Measurements from ENCODE around the gene XIAP.
A peak's percentile ranks its signal among the peaks of the same experiment; 100 is the strongest.
"Not testable (repeated sequence)": the region's sequence is repeated elsewhere in the genome, so short reads cannot be mapped to it uniquely, and the experiment has no call there.

Gene XIAP

DNA sequence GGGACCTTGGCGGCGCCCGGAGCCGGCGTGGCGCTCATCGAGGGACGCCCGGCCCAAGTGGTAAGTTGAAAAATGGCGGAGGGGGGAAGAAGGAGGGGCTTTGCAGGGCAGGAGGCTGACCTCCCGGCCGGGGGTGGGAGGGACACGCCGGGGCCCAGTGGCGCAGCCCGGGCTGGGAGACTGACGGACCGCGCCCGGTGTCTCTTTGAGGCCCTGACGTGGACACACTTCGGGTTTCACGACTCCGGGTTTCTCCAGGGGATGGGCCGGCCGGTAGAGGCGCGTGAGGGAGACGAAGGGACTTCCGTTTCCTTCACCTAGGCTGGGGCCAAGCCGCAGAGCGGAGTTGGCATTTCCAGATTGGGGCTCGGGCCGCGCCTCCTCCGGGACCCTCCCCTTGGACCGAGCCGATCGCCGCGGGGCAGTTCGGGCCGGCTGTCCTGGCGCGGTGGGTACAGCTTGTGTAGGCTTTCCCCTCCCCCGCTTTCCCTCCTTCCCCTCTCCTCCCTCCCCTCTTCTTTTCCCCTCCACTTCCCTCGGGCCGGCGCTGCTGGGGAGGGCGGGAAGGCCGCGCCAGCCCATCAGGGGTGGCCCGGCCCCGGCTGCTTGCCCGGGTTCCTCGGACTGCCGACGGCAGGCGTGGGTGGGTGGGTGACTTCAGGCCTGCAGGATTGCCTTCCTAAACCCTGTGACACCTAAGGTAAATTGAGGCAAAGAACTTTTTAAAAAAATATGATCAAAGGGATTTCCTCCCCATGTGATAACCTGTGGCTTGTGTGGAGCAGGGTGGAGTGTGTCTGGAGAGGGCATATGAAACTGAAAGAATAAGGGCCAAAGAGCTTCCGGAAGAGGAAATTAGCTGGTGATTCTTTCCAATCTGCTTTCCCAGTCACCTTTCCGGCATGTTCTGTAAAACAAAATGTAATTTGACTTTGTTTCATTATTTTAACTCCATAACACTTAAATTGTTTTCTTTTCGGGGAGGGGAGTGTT lies at the start of gene XIAP:
Gene XIAP (plus strand): TSS at position 208 of the 993 bp plus-strand sequence. CDS start 25,610 bp downstream, outside the sequence.
- peak; percentile 10 for DNase-seq (ENCODE audit: low read depth)

DNA sequence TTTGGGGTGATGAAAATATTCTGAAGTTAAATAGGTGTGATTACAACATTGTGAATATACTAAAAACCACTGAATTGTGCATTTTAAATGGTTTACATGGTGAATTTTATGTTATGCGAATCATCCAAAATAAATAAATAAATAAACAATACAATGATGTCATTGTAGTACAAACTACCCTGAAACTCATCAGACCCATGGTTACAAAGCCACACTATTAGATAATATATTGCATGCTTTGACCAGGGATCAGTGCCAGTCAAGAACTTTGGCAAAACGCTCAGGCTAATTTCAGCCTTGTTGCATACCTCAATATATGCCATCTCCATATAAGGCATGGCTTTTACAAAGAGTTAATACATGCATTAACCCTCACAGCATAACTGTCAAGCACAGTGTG lies 45.5 kb upstream of the XIAP start:
- no peak for DNase-seq (ENCODE audit: low read depth)

DNA sequence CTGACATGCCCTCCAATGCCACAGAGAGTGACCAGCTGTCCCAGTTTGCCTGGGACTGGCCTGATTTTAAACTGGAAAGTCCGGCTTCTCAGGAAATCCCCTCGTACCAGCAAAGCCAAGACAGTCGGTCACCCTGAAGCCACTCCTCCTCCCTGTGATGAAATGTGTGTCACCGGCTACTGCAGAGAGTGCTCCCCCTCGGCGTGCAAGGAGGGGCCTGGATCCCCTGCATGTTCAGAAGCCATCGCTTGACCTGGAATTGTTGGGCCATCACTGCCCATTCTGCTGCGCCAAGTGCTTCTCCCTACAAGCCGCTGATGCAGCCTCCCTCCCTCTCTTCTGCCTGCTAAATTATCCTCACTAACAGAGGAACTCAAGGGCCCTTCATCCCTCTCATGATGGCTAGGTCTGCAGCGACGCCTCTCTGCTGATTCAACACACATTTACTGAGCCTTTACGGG lies 44.9 kb upstream of the XIAP start:
- not testable (repeated sequence) for DNase-seq (ENCODE audit: low read depth)

DNA sequence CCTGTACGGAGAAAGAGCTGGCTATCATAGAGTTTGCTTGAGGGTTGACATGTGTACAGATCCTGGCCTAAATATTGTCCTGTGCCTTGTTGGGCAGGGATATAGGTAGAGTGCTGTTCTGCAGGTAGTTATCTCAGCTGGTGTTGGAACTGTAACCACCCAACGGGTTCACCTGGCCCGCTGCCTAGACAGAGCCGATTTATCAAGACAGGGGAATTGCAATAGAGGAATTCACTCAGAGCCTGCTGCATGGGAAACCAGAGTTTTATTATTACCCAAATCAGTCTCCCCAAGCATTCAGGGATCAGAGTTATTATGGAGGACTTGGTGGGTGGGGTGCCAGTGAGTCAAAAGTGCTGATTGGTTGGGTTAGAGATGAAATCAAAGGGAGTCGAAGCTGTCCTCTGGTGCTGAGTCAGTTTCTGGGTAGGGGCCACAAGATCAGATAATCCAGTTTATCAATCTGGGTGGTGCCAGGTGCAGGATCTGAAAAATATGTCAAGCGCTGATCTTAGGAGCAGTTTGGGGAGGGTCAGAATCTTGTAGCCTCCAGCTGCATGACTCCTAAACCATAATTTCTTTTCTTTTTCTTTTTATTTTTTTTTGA lies 42.5 kb upstream of the XIAP start:
- no peak for DNase-seq (ENCODE audit: low read depth)

DNA sequence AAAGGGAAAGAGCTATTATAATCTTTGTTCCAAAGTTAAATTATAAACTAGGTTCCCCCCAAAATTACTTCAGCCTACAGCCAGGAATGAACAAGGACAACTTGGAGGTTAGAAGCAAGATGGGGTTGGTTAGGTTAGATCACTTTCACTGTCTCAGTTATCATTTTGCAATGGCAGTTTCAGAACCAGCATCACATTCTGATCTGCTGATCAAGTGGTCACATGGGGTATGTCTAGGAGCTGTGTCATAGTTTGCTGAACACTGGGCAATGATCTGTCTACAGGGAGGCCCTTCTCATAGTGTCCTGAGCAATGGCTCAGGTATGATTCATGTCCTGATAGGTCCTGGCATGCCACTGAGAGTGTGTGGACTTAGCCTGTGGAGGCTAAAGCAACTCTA lies 41.6 kb upstream of the XIAP start:
- no peak for DNase-seq (ENCODE audit: low read depth)

DNA sequence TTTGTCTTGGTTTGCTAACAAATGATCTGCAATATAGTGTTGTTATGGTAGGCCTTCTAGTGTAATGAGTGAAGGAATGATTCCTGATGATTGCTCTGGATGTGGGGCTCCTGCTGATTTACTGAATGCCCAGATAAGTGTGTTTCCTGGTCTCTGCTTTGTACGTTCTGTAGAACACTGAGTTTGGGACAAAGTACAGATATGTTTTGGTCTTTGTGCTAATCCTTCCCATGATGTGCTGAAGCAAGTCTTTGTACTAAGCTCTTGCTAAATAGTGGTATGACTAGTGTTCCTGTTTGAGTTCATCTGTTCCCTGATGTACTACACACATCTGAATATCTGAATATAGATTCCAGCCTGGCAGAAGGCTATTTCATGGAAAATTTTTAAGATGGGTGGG lies 36.9 kb upstream of the XIAP start:
- DNase-seq (ENCODE audit: low read depth), result no peak

DNA sequence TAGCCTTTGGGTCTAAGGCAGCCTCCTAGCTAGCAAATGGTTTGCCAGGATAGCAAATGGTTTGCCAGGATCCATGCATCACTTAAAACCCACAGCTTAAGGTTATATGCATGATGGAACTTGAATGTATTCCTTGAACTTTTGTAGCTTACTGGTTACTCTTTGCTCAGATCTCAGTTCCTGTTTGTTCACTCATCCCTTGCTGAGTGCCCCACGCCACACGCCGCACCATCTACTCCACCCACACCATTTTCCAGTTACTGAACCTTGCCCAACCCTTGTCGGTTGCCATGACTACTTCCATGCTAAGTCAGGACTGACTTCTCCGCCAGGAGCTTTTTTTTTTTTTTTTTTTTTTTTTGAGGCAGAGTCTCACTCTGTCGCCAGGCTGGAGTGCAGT lies 29.5 kb upstream of the XIAP start:
- DNase-seq (ENCODE audit: low read depth), result no peak

DNA sequence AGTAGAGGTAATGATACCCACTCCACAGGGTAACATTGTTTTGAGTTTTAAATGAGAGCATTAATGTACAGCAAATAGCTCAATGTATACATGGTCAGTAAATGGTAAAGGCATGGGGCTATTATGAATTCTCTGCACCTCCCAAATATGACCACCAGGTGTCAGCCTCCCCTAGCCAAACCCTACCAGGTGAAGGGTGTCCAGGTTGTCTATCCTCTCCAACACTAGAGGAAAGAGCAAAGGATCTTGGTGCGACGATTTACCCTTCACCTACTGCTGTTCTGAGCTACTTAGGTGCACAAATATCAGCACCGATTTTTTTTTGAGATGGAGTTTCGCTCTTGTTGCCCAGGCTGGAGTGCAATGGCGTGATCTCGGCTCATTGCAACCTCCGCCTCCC lies 26.5 kb upstream of the XIAP start:
- DNase-seq (ENCODE audit: low read depth), result peak; percentile 26

DNA sequence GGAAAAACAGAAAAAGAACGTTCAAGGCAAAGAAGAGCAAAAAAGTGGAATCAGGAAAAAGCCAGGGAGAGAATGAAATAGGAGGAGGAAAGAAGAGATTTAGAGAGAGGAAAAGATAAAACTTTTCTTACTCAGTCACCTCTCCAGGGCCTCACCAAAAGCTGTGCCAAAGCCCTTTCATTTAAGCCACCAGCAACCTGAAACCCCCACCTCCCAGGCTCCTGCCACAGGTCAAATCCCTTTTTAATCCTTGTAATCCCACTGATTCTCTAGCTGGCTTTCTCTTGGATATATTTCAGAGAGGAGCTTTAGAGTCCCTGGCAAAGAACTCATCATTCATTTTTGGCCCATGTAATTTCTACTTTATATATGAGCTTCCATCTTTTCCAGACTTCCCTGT lies 25.7 kb upstream of the XIAP start:
- DNase-seq (ENCODE audit: low read depth), result no peak

DNA sequence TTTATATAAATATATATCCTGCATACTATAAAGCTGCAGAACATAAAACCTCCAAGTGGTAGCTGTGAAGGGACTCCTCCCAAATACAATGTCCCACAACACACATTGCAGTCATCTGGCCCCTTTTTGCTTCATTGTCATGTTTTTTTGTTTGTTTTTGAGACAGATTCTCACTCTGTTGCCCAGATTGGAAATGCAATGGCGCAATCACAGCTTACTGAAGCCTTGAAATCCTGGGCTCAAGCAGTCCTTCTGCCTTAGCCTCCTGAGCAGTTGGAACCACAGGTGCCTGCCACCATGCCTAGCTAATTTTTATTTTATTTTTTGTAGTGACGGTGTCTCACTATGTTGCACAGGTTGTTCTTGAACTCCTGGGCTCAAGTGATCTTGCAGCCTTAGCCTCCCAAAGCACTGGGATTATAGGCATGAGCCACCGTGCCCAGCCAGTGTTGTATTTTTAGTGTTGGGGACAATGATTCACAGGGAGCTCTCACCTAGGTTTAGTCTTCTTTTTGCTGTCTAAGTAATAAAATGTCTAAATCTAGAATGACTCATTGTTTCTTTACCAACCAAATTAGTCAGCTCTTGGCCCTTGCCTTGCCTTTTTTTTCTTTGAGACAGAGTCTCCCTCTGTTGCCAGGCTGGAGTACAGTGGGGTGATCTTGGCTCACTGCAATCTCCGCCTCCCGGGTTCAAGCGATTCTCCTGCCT lies 24.0 kb upstream of the XIAP start:
- no peak for DNase-seq (ENCODE audit: low read depth)

DNA sequence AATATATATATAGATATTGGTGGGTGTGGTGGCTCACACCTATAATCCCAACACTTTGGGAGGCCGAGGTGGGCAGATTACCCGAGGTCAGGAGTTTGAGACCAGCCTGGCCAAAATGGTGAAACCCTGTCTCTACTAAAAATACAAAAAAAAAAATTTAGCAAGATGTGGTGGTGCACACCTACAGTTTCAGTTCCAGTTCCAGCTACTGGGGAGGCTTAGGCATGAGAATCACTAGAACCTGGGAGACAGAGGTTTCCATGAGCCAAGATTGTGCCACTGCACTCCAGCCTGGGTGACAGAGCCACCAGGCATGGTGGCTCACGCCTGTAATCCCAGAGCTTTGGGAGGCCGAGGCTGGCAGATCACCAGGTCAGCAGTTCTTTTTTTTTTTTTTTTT lies 14.7 kb upstream of the XIAP start:
- not testable (repeated sequence) for DNase-seq (ENCODE audit: low read depth)

DNA sequence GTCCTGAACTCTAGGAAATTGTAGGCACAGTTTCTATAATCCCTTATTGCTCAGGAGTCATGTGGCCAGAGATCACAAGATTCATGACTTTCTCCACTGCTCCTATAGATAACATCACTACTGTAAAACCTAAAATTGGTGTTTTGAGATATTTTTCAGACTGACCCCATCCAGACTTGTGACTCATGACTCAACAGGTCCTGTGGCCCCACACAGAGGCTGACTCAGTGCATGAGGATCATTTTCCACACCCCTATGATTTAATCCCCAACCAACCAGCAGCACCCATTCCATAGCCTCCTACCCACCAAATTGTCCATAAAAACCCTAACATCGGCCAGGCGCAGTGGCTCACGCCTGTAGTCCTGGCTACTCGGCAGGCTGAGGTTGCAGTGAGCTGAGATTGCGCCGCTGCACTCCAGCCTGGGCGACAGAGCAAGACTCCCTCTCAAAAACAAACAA lies 13.2 kb upstream of the XIAP start:
- no peak for DNase-seq (ENCODE audit: low read depth)

DNA sequence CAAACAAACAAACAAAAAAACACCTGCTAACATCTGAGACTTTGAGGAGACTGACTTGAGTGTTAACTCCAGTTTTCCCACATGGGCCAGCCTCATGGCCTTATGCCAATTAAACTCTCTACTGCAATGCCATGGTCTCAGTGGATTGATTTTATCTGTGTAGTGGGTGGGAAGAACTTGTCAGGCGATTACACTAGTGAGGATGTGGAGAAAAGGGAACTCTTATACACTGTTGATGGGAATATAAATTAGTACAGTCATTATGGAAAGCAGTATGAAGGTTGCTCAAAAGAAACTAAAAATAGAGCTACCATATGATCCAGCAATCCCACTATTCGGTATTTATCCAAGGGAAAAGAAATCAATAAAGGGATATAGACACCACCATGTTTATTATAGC lies 12.8 kb upstream of the XIAP start:
- DNase-seq (ENCODE audit: low read depth), result no peak

DNA sequence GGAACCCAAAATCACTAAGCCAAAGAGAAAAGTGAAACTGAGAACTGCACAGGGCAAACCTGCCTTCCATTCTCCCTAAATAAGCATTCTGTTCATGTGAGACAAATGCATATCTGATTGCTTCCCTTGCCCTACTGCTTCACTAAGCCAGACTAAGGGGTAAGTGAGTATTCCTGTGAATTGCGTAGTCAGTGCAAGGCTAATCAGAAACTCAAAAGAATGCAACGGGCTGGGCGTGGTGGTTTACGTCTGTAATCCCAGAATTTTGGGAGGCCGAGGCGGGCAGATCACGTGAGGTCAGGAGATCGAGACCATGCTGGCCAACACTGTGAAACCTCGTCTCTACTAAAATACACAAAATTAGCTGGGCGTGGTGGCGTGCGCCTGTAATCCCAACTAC lies 10.8 kb upstream of the XIAP start:
- no peak for DNase-seq (ENCODE audit: low read depth)

DNA sequence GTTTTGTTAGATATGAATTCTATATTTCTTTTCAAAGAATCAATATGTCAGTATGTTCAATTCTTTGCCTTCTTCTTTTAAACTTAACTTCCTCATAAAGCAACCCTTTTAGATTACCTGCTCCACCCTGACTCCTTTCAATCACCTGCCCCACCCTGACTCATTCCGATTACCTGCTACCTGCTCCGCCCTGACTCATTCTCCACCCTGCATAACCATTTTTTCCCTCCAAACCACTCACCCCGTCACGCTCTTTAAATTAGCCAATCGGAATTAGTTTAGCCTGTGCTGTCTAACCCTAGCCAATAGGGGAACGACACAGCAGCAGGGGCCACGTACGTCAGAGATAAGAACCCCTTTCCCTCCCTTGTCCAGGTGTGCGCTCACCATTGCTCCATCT lies 9.9 kb upstream of the XIAP start:
- not testable (repeated sequence) for DNase-seq (ENCODE audit: low read depth)

DNA sequence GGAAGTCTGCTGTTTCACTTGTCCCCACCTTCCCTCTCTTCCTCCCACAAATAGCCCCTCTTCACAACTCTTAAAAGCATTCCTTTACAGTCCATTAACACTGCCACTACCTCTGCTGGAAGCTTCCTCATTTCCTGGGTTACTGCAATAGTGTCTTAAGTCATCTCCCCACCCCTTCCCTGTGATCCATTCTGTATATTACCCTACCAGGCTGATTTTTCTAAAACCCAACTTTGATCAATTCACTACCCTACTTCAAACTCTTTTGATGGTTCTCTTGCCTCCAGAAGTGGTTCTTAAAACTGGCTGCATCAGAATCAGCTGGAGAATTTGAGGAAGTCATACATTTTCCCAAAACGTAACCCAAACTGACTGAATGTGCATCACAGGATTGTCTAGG lies 8.8 kb upstream of the XIAP start:
- no peak for DNase-seq (ENCODE audit: low read depth)

DNA sequence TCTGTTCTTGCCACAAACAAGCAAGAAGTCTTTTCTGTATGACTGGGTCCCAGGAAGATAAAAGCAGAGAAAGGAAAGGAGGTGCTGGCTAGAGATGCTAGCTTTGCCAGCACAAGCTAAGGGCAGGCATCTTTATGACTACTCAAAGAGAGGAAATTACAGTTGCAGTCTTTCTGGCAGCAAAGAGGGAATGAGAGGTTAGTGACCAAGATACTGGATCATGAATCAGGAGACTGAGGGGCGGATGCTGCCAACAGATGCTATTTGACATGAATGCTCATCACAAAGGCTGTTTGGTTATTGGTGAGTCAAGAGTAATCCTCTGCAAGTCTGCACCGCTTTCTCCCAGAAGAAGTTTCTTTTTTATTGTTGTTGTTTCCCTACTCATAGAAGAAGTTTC lies 5.5 kb upstream of the XIAP start:
- DNase-seq (ENCODE audit: low read depth), result no peak

DNA sequence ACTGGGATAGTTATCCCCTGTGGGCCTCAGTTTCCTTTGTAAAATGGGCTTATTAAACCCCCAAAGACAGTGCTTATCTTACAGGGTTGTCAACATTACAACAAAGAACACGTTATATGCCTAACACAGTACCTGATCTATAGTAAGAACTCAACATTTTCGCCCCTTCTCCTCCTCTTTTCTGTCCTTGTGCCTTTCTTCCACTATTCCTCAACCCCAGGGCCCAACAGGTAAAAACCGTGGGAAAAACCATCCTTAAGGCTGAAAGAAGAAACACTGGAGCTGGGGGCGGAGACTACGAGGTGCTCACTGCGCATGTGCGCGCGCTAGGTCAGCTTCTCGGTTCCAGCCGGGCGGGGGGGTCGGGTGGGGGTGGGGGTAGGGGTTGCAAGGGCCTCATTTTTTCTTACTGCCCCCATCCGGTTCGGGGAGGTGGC lies 426 bp upstream of the XIAP start:
- DNase-seq (ENCODE audit: low read depth), result peak; percentile 22

DNA sequence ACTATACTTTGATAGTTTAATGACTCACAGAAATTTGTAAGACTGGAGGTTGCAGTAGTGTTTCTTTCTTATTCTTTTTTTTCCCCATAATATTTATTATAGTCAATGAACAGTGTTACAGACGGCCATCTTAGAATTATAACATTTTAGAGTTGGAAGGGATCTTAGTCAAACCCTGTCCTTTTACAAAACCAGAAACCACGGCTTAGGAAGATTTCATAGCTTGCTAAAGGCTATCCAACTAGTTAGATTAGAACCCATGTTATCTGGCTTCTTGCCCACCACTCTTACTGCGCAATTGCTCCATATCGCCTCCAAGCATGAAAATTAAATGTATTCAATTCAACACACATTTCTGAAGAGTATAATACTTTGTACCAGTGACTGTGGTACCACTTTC lies 1.1 kb downstream of the XIAP start:
- DNase-seq (ENCODE audit: low read depth), result no peak

DNA sequence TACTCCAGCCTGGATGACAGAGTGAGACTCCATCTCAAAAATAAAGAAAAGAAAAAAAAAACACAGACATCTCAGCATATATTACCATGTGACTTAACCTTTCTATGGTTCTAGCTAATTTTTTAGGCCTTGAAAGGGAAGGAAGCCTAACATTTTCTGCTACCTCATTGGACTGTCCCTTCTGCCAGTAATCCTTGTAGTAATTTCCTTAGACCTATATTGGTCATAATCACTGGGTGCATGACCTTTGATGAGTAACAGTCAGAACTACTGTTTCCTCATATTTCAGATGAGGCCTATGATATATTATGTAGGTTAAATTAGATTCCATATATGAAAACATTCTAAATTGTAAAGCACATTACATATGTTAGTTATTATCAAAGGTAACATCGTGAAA lies 9.6 kb downstream of the XIAP start:
- DNase-seq (ENCODE audit: low read depth), result no peak

DNA sequence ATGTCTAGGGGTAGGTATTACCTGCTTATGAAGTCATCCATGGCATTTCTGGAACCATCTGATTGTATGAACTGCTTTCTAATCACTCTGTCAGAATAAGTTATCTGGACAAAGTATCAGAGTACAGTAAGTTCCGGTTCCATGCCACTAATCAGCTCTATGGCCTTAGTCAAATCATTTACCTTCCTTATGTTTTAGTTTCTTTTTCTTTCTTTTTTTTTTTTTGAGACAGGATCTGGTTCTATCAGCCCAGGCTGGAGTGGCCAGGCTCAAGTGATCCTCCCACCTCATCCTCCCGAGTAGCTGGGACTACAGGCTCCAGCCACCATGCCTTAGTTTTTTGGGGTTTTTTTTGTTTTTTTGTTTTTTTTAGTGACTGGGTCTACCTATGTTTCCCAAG lies 11.5 kb downstream of the XIAP start:
- no peak for DNase-seq (ENCODE audit: low read depth)

DNA sequence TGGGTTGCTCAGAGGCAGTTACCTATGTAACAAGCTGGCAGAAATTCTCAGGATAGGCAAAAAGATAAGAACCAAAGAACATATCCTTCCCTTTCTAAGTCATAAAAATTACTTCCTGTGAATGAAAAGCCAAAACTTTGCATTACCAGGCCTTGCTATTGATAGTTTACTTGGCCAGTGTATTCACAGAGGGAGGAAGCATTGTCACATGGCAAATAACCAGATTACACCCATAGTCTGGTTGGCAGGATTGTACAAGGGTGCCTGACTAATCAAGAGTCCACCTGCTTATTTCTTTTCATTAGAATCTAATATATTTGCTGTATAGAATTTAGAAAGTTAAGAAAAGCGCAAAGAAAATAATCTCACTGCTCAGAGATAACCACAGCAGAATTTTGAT lies 14.1 kb downstream of the XIAP start:
- DNase-seq (ENCODE audit: low read depth), result no peak

DNA sequence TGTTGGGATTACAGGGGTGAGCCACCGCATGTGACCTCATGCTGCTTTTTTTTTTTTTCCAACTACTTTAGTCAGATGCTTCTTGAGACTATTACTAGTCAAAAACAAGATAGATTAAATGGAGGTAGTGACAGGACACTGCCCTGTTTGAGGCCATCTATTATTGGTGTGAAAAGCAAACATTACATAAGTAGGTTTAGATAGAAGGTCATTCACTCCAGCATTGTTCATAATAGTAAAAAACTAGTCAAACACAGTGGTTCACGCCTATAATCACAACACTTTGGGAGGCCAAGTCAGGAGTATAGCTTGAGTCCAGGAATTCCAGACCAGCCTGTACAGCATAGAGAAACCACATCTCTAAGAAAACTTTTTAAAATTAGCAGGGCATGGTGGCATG lies 16.3 kb downstream of the XIAP start:
- no peak for DNase-seq (ENCODE audit: low read depth)
